ENCODE results near the gene BTAF1.

The BTAF1 gene

GRCh38 chr10:91879515-91880170, 43.9 kb upstream of the BTAF1 start:
- Histone ChIP-seq H3K9me3 (ENCODE audit: insufficient read depth, low read length, severe bottlenecking) (no peaks in the 10 kb centered on the region), H3K36me3 (ENCODE audit: insufficient read depth, low read length) (no peaks in the 10 kb centered on the region), H3K27me3 (ENCODE audit: insufficient read depth, low read length, poor library complexity) (no peaks in the 10 kb centered on the region), H2AFZ (ENCODE audit: low read depth, low read length) (no peak overlapping the region), H3K27ac (ENCODE audit: low read length) (no peak overlapping the region), H3K4me3 (ENCODE audit: low read depth in 1 of 2, low read length in 2 of 2) (no peak overlapping the region), H3K4me2 (ENCODE audit: insufficient read depth, low read length) (no peak overlapping the region), H3K79me2 (ENCODE audit: insufficient read depth, low read length) (no peaks in the 10 kb centered on the region), H3K9ac (ENCODE audit: low read depth, low read length) (no peak overlapping the region), H3K4me1 (ENCODE audit: insufficient read depth, low read length) (no peaks in the 10 kb centered on the region), H4K20me1 (ENCODE audit: insufficient read depth, low read length) (no peaks in the 10 kb centered on the region)
- TF ChIP-seq EZH2 (IDR thresholded peaks at IDR 0.05; ENCODE audit: borderline replicate concordance, low read depth, low read length, severe bottlenecking), result no peak
- no peak for TF ChIP-seq CTCF (IDR thresholded peaks at IDR 0.05; ENCODE audit: borderline replicate concordance, extremely low read depth, low read length, poor library complexity, severe bottlenecking)
- ATAC-seq (ENCODE audit: insufficient read depth, low read depth) (no peak), DNase-seq (no peak)

- Histone ChIP-seq H4K20me1 (ENCODE audit: insufficient read depth, low read length) (no peaks in the 10 kb centered on the region), H3K4me3 (ENCODE audit: low read depth in 1 of 2, low read length in 2 of 2) (no peak overlapping the region)
These were observed 43.3 kb upstream of the BTAF1 start for GRCh38 chr10:91880310-91880709.

GRCh38 chr10:91883549-91884444, 39.8 kb upstream of the BTAF1 start:
- H3K27me3 ChIP-seq (ENCODE audit: insufficient read depth, low read length, poor library complexity), result no peaks in the 10 kb centered on the region
- no peak overlapping the region for H3K9ac ChIP-seq (ENCODE audit: low read depth, low read length)
- no peak overlapping the region for H2AFZ ChIP-seq (ENCODE audit: low read depth, low read length)
- no peaks in the 10 kb centered on the region for H3K4me1 ChIP-seq (ENCODE audit: insufficient read depth, low read length)
- no peaks in the 10 kb centered on the region for H3K36me3 ChIP-seq (ENCODE audit: insufficient read depth, low read length)
- no peak overlapping the region for H3K4me2 ChIP-seq (ENCODE audit: insufficient read depth, low read length)
- no peak for ATAC-seq (ENCODE audit: insufficient read depth, low read depth)
- DNase-seq, result no peak
- no peak for TF ChIP-seq EZH2 (IDR thresholded peaks at IDR 0.05; ENCODE audit: borderline replicate concordance, low read depth, low read length, severe bottlenecking)
- TF ChIP-seq CTCF (IDR thresholded peaks at IDR 0.05; ENCODE audit: borderline replicate concordance, extremely low read depth, low read length, poor library complexity, severe bottlenecking), result no peak
- H3K9me3 ChIP-seq (ENCODE audit: insufficient read depth, low read length, severe bottlenecking), result no peaks in the 10 kb centered on the region
- H3K4me3 ChIP-seq (ENCODE audit: low read depth in 1 of 2, low read length in 2 of 2), result no peak overlapping the region
- H3K79me2 ChIP-seq (ENCODE audit: insufficient read depth, low read length), result no peaks in the 10 kb centered on the region
- H4K20me1 ChIP-seq (ENCODE audit: insufficient read depth, low read length), result no peaks in the 10 kb centered on the region
- no peak overlapping the region for H3K27ac ChIP-seq (ENCODE audit: low read length)

More at GRCh38 chr10:91880310-91880709, 43.3 kb upstream of the BTAF1 start:
- Histone ChIP-seq H3K9ac (ENCODE audit: low read depth, low read length) (no peak overlapping the region), H2AFZ (ENCODE audit: low read depth, low read length) (no peak overlapping the region), H3K4me2 (ENCODE audit: insufficient read depth, low read length) (no peak overlapping the region), H3K4me1 (ENCODE audit: insufficient read depth, low read length) (no peaks in the 10 kb centered on the region), H3K79me2 (ENCODE audit: insufficient read depth, low read length) (no peaks in the 10 kb centered on the region), H3K9me3 (ENCODE audit: insufficient read depth, low read length, severe bottlenecking) (no peaks in the 10 kb centered on the region), H3K36me3 (ENCODE audit: insufficient read depth, low read length) (no peaks in the 10 kb centered on the region), H3K27ac (ENCODE audit: low read length) (no peak overlapping the region), H3K27me3 (ENCODE audit: insufficient read depth, low read length, poor library complexity) (no peaks in the 10 kb centered on the region)
- DNase-seq, result no peak
- TF ChIP-seq EZH2 (IDR thresholded peaks at IDR 0.05; ENCODE audit: borderline replicate concordance, low read depth, low read length, severe bottlenecking) (no peak), CTCF (IDR thresholded peaks at IDR 0.05; ENCODE audit: borderline replicate concordance, extremely low read depth, low read length, poor library complexity, severe bottlenecking) (no peak)
- ATAC-seq (ENCODE audit: insufficient read depth, low read depth), result no peak
